Endothelial cell of umbilical vein (primary cell): ENCODE results near the gene PABPC1L2A. TPM values are rescaled to one million over a fixed set of nuclear protein-coding genes. Genes with fewer than 3 reads are reported as not detected.
"Not testable (repeated sequence)": the region's sequence is repeated elsewhere in the genome, so short reads cannot be mapped to it uniquely, and the experiment has no call there.

Source experiments
- BruUV-seq: library from RNA; stranded (reverse); fragments of 400-500 nt; replicated peaks from 2 replicates; lab custom pipeline; 2021; lab: Mats Ljungman, UMichigan
- CTCF ChIA-PET: fragments of 300-600, 350-600 bp; sonication (Branson Sonifier 250); formaldehyde crosslinking; loops from one replicate; lab custom pipeline; 2021; ENCODE audit warnings: antibody characterized with exemption, inconsistent platforms; lab: Charles Lee
- POLR2A ChIA-PET: fragments of 300-600, 350-600 bp; sonication (Branson Sonifier 250); formaldehyde crosslinking; loops from one replicate; lab custom pipeline; 2021; ENCODE audit warnings: antibody characterized with exemption, inconsistent platforms; lab: Charles Lee
- DNase-seq: peaks from one replicate; pipeline ENCODE4 v3.0.0-alpha.2; 2011; ENCODE audit warnings: low read depth, low spot score
- FAIRE-seq: peaks from 2 replicates; lab custom pipeline; 2011; peaks lifted over from hg19 to GRCh38; lab: Jason Lieb, UNC
- H2AFZ ChIP-seq: 2 replicates; pipeline ENCODE4 v1.6.0; 2012; ENCODE audit warnings: low read depth, low read length, control low read depth, inconsistent platforms
- H3K27ac ChIP-seq: 2 replicates; pipeline ENCODE4 v1.5.1; 2011; ENCODE audit warnings: low read depth, mild to moderate bottlenecking, control low read depth, low read length, moderate library complexity; ENCODE audit not compliant: insufficient read depth
- H3K27me3 ChIP-seq, 2 experiments: 2 replicates each; pipeline versions ENCODE4 v1.6.0 to v1.6.1; 2011; ENCODE audit warnings: low read length in 2 of 2, mixed read lengths in 1 of 2; ENCODE audit not compliant: control insufficient read depth in 2 of 2, insufficient read depth in 2 of 2
- H3K36me3 ChIP-seq, 2 experiments: 2 replicates in 1 of 2; 3 replicates in 1 of 2; pipeline ENCODE4 v1.5.1; 2011; ENCODE audit warnings: low read length in 2 of 2, mild to moderate bottlenecking in 1 of 2, moderate library complexity in 1 of 2; ENCODE audit not compliant: control insufficient read depth in 2 of 2, insufficient read depth in 2 of 2; ENCODE audit errors: extremely low read depth in 1 of 2
- H3K4me1 ChIP-seq: 3 replicates; pipeline ENCODE4 v1.5.1; 2011; ENCODE audit warnings: mild to moderate bottlenecking, low read length; ENCODE audit not compliant: control insufficient read depth, insufficient read depth; ENCODE audit errors: extremely low read depth
- H3K4me2 ChIP-seq: 2 replicates; pipeline ENCODE4 v1.6.1; 2011; ENCODE audit warnings: low read length, control low read depth, mixed read lengths; ENCODE audit not compliant: insufficient read depth
- H3K4me3 ChIP-seq, 3 experiments: fragments of 200-600 bp in 1 of 3; sonication (generic), shearing (Covaris generic) in 1 of 3; replicated peaks in 1 of 3; 2 replicates each; pipeline ENCODE4 v1.5.1; 2011 to 2016; ENCODE audit warnings: control low read depth in 3 of 3, low read length in 3 of 3, mild to moderate bottlenecking in 2 of 3, inconsistent platforms in 1 of 3, low read depth in 1 of 3, moderate library complexity in 1 of 3; ENCODE audit not compliant: insufficient read depth in 1 of 3
- H3K79me2 ChIP-seq: 2 replicates; pipeline ENCODE4 v1.6.0; 2012; ENCODE audit warnings: low read length, inconsistent platforms; ENCODE audit not compliant: control insufficient read depth, insufficient read depth
- H3K9ac ChIP-seq: replicated peaks from 2 replicates; pipeline ENCODE3; 2011; ENCODE audit warnings: low read length, control low read depth; ENCODE audit not compliant: insufficient read depth; ENCODE audit errors: extremely low read depth
- H3K9me1 ChIP-seq: replicated peaks from 3 replicates; pipeline ENCODE4 v1.6.0; 2011; ENCODE audit warnings: mild to moderate bottlenecking, low read length; ENCODE audit not compliant: control insufficient read depth, insufficient read depth; ENCODE audit errors: extremely low read depth
- H3K9me3 ChIP-seq: replicated peaks from 2 replicates; pipeline ENCODE4 v1.5.1; 2012; ENCODE audit warnings: low read length, inconsistent platforms; ENCODE audit not compliant: control insufficient read depth, insufficient read depth
- H4K20me1 ChIP-seq: replicated peaks from 2 replicates; pipeline ENCODE3; 2011; ENCODE audit warnings: mild to moderate bottlenecking, low read length; ENCODE audit not compliant: control insufficient read depth, insufficient read depth; ENCODE audit errors: extremely low read depth
- CTCF ChIP-seq, 2 donors: IDR thresholded peaks; 1 replicate in 1 of 2; 2 replicates in 1 of 2; pipeline ENCODE4 v1.5.1; 2011; ENCODE audit warnings: low read length in 2 of 2, mild to moderate bottlenecking in 2 of 2, moderate library complexity in 2 of 2, control low read depth in 1 of 2, inconsistent platforms in 1 of 2, low read depth in 1 of 2; ENCODE audit not compliant: insufficient read depth in 1 of 2; ENCODE audit errors: extremely low read depth in 1 of 2
- EZH2 ChIP-seq: IDR thresholded peaks from 2 replicates; pipeline ENCODE4 v1.6.1; 2012; ENCODE audit warnings: borderline replicate concordance, low read depth, mild to moderate bottlenecking, moderate library complexity, low read length, inconsistent platforms; ENCODE audit not compliant: severe bottlenecking
- FOS ChIP-seq: IDR thresholded peaks from 2 replicates; pipeline ENCODE4 v1.6.1; 2011; ENCODE audit warnings: mild to moderate bottlenecking, low read length, moderate library complexity, borderline replicate concordance; ENCODE audit not compliant: insufficient read depth
- GATA2 ChIP-seq: IDR thresholded peaks from 2 replicates; pipeline ENCODE4 v1.7.0; 2011; ENCODE audit warnings: low read depth, mild to moderate bottlenecking, moderate library complexity, mixed read lengths, low read length; ENCODE audit not compliant: insufficient read length, insufficient read depth
- JUN ChIP-seq: IDR thresholded peaks from 2 replicates; pipeline ENCODE4 v1.6.1; 2011; ENCODE audit warnings: borderline replicate concordance, low read depth; ENCODE audit not compliant: insufficient read length, insufficient read depth
- MAX ChIP-seq: IDR thresholded peaks from 2 replicates; pipeline ENCODE4 v1.6.1; 2011; ENCODE audit not compliant: insufficient read depth, insufficient read length
- MYC ChIP-seq: IDR thresholded peaks from one replicate; pipeline ENCODE4 v1.6.1; 2011; ENCODE audit warnings: mild to moderate bottlenecking, low read depth, low read length
- POLR2A ChIP-seq: IDR thresholded peaks from 2 replicates; pipeline ENCODE4 v1.6.1; 2012; ENCODE audit warnings: low read depth, mild to moderate bottlenecking, control low read depth, low read length
- POLR2AphosphoS5 ChIP-seq: IDR thresholded peaks from 2 replicates; pipeline ENCODE4 v1.6.1; 2012; ENCODE audit warnings: low read depth, mild to moderate bottlenecking, control low read depth, low read length, moderate library complexity; ENCODE audit not compliant: insufficient read depth
- dilution Hi-C: fragments of 300-500 bp; cut with MboI; formaldehyde crosslinking; loops from one replicate; pipeline ENCODE4 v1.15.0; 2019; ENCODE audit warnings: low sequenced_read_pairs; ENCODE audit not compliant: extremely low pct_ligation_motif_present
- intact Hi-C: fragments of 100-400 bp; cut with micrococcal nuclease; formaldehyde crosslinking; loops from one replicate; pipeline ENCODE4 v1.10.0; 2022
- polyA plus RNA-seq, 4 experiments: library from polyadenylated mRNA; depleted of rRNA in 3 of 4; stranded (reverse) in 3 of 4; unstranded in 1 of 4; fragments of >200 nt; gene quantifications; 2 replicates each; pipeline versions ENCODE4 v1.2.1 to v1.2.3, GENCODE V29; 2011 to 2012; ENCODE audit warnings: missing spikeins in 1 of 4
- total RNA-seq: library from RNA; stranded (reverse); gene quantifications from 2 replicates; pipeline ENCODE4 v1.2.3, GENCODE V29; 2021

Gene PABPC1L2A
- total and polyA plus RNA-seq, 2 donors (not counting 3 experiments of a cell fraction or from before 2014, with no cell fraction given): not detected

DNA sequence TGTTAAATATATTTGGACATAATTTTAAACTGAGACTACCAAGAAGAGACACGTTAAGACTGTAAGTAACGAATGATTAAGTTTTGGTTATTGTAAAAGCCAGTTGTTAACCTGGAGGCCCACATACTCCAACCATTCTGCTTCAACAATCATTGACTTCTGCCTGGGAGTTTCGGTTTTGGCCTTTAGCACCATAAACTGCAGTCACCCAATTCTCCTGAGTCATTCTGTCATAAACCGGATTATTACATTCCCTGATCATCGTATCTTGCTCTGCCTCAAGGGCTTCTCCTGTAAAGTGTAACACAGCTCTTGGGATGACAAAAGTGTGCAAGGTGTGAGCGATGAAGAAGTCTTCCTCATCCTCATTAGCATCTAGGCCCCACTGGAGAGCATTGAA, 46.9 kb upstream of the PABPC1L2A start:
- Histone ChIP-seq H3K9me3 (no peaks in the 10 kb centered on the region), H4K20me1 (no peaks in the 10 kb centered on the region), H3K4me3 (no peak overlapping the region), H3K4me2 (no peak overlapping the region), H3K27me3 (no peaks in the 10 kb centered on the region), H3K9me1 (no peaks in the 10 kb centered on the region), H3K36me3 (no peaks in the 10 kb centered on the region), H3K4me1 (no peaks in the 10 kb centered on the region), H2AFZ (no peak overlapping the region), H3K9ac (no peak overlapping the region), H3K27ac (no peak overlapping the region), H3K79me2 (no peaks in the 10 kb centered on the region)
- POLR2A ChIA-PET: no interaction called here
- TF ChIP-seq POLR2AphosphoS5 (no peak), MYC (no peak), GATA2 (no peak), MAX (no peak), CTCF (IDR thresholded peaks at IDR 0.05; ENCODE audit: extremely low read depth in 1 of 2, insufficient read depth in 1 of 2, low read depth in 1 of 2, low read length in 2 of 2) (no peak), FOS (no peak), JUN (no peak), EZH2 (no peak), POLR2A (no peak)
- intact Hi-C loops (no loop called here), dilution Hi-C loops (no loop called here)
- FAIRE-seq (no peak), DNase-seq (no peak)
- CTCF ChIA-PET: no interaction called here
- BruUV-seq: no TSS peak

- intact Hi-C loops, POLR2A ChIA-PET, H3K9ac ChIP-seq, H3K9me1 ChIP-seq, H3K79me2 ChIP-seq, dilution Hi-C loops, H3K4me2 ChIP-seq, H3K4me1 ChIP-seq, DNase-seq, H4K20me1 ChIP-seq, H2AFZ ChIP-seq, H3K27ac ChIP-seq, BruUV-seq, H3K36me3 ChIP-seq, H3K27me3 ChIP-seq, H3K9me3 ChIP-seq, H3K4me3 ChIP-seq, CTCF ChIA-PET, FAIRE-seq: not testable (repeated sequence)
These were observed 20.2 kb upstream of the PABPC1L2A start for GRCh38 chrX:73099505-73099904.

GRCh38 chrX:73086766-73087165, 7.5 kb upstream of the PABPC1L2A start:
- H3K4me1 ChIP-seq, H3K4me3 ChIP-seq, H4K20me1 ChIP-seq, CTCF ChIA-PET, H3K36me3 ChIP-seq, H3K79me2 ChIP-seq, H3K9me1 ChIP-seq, POLR2A ChIA-PET, H3K4me2 ChIP-seq, H2AFZ ChIP-seq, H3K9ac ChIP-seq, H3K27ac ChIP-seq, BruUV-seq, DNase-seq, FAIRE-seq, dilution Hi-C loops, H3K27me3 ChIP-seq, H3K9me3 ChIP-seq: not testable (repeated sequence)
- intact Hi-C loops: loop anchor here (10.0 kb wide), 4 partner anchors 178 to 1048 kb away; no protein-coding TSS in a partner anchor
